GM18519 (cell line): ENCODE measurements around the gene SDK2.

Source experiments
- ATAC-seq: cut with Tn5 transposase; IDR thresholded peaks from one replicate; pipeline ENCODE4 v1.9.1; 2021; ENCODE audit warnings: mild to moderate bottlenecking, moderate library complexity; ENCODE audit not compliant: unreplicated experiment, low FRiP score

Gene SDK2

GRCh38 chr17:73359987-73360410 is 284.2 kb downstream of the SDK2 start:
- ATAC-seq: no peak

GRCh38 chr17:73359352-73359751 is 284.9 kb downstream of the SDK2 start:
- no peak for ATAC-seq

GRCh38 chr17:73358668-73359067 is 285.6 kb downstream of the SDK2 start:
- ATAC-seq: no peak

GRCh38 chr17:73357981-73358380 is 286.3 kb downstream of the SDK2 start:
- no peak for ATAC-seq

- no peak for ATAC-seq
Observed at GRCh38 chr17:73357318-73357717, 286.9 kb downstream of the SDK2 start.

GRCh38 chr17:73356561-73357170 is 287.6 kb downstream of the SDK2 start:
- no peak for ATAC-seq

- ATAC-seq: no peak
Observed at GRCh38 chr17:73354423-73355284, 289.6 kb downstream of the SDK2 start.

- no peak for ATAC-seq
Observed at GRCh38 chr17:73352261-73352660, 292.0 kb downstream of the SDK2 start.

- ATAC-seq: no peak
Observed at GRCh38 chr17:73351764-73352163, 292.5 kb downstream of the SDK2 start.

GRCh38 chr17:73350864-73351263 is 293.4 kb downstream of the SDK2 start:
- no peak for ATAC-seq

GRCh38 chr17:73349647-73350046 is 294.6 kb downstream of the SDK2 start:
- no peak for ATAC-seq

- ATAC-seq: no peak
Observed at GRCh38 chr17:73349138-73349537, 295.1 kb downstream of the SDK2 start.

GRCh38 chr17:73348829-73349095 is 295.5 kb downstream of the SDK2 start:
- no peak for ATAC-seq

GRCh38 chr17:73348018-73348828 is 296.0 kb downstream of the SDK2 start:
- ATAC-seq: no peak

- ATAC-seq: no peak
Observed at GRCh38 chr17:73347351-73347750, 296.9 kb downstream of the SDK2 start.

GRCh38 chr17:73346501-73347162 is 297.6 kb downstream of the SDK2 start:
- ATAC-seq: no peak

- ATAC-seq: no peak
Observed at GRCh38 chr17:73343739-73344454, 300.3 kb downstream of the SDK2 start.

GRCh38 chr17:73343168-73343634 is 301.0 kb downstream of the SDK2 start:
- no peak for ATAC-seq

- ATAC-seq: no peak
Observed at GRCh38 chr17:73342541-73343167, 301.6 kb downstream of the SDK2 start.

- ATAC-seq: no peak
Observed at GRCh38 chr17:73342050-73342522, 302.2 kb downstream of the SDK2 start.
